GM21526 (cell line): ENCODE results near the gene UTP14C.
"Not testable (repeated sequence)": the region's sequence is repeated elsewhere in the genome, so short reads cannot be mapped to it uniquely, and the experiment has no call there.

Experiments
- ATAC-seq: cut with Tn5 transposase; IDR thresholded peaks from one replicate; pipeline ENCODE4 v1.9.1; 2021; ENCODE audit warnings: moderate library complexity; ENCODE audit not compliant: unreplicated experiment, low FRiP score

UTP14C gene, protein sequence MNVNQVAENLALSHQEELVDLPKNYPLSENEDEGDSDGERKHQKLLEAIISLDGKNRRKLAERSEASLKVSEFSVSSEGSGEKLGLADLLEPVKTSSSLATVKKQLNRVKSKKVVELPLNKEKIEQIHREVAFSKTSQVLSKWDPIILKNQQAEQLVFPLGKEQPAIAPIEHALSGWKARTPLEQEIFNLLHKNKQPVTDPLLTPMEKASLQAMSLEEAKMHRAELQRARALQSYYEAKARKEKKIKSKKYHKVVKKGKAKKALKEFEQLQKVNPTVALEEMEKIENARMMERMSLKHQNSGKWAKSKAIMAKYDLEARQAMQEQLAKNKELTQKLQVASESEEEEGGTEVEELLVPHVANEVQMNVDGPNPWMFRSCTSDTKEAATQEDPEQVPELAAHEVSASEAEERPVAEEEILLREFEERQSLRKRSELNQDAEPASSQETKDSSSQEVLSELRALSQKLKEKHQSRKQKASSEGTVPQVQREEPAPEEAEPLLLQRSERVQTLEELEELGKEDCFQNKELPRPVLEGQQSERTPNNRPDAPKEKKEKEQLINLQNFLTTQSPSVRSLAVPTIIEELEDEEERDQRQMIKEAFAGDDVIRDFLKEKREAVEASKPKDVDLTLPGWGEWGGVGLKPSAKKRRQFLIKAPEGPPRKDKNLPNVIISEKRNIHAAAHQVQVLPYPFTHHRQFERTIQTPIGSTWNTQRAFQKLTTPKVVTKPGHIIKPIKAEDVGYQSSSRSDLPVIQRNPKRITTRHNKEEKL

DNA sequence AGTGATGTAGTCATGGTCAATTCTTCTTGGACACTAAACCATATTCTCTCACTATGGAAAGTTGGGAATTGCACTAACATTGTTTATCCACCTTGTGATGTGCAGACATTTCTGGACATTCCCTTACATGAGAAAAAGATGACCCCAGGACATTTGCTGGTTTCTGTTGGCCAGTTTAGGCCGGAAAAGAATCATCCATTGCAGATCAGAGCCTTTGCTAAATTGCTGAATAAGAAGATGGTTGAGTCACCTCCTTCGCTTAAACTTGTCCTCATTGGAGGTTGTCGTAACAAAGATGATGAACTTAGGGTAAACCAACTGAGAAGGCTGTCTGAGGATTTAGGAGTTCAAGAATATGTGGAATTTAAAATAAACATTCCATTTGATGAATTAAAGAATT, at the start of gene UTP14C:
UTP14C (plus strand) TSS at position 211 of the 400 bp plus-strand sequence. CDS start 4,114 bp downstream, outside the sequence.
- no peak for ATAC-seq

DNA sequence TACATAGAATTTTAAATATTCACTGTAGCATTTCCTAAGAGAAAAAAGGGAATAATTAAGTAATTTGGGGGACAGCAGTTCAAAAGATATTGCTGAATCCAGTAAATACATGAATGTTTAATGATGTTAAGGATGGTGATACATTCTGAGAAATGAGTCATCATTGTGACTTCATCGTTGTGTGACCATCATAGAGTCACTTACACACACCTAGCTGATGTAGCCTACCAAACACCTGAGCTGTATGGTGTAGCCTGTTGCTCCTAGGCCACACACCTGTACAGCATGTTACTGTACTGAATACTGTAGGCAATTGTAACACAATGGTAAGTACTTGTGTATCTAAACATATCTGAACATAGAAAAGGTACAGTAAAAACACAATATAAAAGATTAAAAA, 48.1 kb upstream of the UTP14C start:
- no peak for ATAC-seq

DNA sequence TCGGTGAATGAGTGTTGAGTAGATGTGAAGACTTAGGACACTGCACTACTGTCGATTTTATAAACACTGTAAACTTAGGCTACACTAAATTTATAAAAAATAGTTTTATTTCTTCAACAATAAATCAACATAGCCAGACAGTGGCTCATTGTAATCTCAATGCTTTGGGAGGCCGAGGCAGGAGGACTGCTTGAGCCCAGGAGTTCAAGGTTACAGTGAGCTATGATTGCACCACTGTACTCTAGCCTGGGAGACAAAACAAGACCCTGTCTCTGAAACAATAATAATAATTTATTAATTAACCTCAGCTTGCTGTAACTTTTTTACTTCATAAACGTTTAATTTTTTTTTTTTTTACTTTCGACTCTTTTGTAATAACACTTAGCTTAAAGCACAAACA, 47.6 kb upstream of the UTP14C start:
- ATAC-seq: no peak

DNA sequence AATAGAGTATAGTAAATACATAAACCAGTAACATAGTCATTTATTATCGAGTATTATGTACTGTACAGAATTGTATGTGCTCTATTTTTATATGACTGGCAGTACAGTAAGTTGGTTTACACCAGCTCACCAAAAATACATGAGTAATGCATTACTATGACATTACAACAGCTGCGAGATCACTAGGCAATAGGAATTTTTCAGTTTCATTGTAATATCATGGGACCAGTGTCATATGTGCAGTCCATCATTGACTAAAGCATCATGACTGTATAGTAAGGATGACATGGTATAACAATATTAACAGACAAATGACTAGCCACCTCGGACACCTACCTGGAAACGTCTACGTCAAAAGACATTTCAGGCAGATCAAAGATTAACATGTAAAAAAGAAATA, 46.9 kb upstream of the UTP14C start:
- no peak for ATAC-seq

DNA sequence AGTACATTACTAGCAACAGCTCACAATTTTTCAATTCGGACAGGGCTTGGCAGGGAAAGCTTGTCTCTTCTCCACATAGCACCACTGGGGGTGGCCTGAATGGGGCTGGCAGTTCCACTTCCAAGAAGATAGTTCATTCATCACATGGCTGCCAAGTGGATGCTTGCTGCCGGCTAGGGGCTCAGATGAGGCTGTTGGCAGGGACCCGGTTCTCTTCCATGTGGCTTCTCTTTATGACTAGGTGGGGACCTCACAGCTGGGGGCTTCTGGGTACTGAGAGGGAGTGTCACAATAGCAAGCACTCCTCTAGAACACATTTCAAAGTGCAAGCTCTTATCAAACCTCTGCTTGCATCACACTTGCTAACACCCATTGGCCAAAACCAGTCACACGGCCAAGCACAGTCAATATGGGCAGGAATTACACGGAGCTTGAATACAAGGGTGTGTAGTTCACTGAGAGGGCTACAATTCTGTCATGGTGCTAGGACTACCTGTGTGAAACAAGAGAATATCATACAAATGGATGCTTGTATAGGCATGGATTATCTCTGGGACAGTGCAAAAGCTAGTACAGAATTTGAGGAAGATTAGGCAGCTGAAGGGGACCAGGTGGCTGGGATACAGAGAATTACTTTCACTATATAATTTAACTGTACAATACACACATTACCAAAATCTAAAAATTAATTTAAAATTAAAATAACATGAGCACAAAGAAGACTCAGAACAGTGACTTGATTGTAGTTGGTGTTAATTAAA, 45.5 kb upstream of the UTP14C start:
- no peak for ATAC-seq

DNA sequence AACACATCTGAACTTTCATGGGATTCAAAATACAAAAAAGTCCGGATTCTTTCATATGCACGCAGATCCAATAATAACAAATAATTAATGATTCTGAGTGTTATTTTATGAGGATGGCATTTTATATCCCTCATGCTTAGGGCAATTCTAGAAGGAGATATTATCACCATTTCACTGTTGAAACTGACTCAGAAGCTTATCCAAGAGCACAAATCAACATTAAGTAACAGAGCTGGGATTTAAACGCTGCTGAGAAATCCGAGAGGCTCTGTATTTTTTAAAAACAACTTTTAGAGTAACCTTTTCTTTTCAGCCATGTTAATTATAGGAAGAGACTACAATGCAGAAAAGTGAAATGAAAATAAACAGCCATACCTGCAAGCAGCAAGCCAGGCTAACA, 43.6 kb upstream of the UTP14C start:
- no peak for ATAC-seq

DNA sequence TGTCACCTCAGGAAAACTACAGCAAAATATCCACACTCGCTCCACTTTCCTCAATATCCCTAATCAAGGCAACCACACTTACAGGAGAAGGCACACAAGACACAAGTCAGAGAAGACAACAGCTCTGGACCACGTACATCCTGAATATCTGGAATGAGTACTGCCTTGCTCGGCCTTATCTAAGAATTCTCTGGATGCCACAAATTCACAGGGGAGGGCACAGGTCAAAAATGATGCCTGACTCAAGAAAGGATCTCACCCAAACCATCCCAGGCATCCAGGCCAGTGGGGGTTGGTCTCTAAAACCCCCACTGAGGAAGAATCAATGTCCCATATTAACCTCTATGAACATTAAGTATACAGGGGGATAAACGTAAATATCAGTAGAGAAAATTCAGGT, 43.1 kb upstream of the UTP14C start:
- ATAC-seq: no peak

DNA sequence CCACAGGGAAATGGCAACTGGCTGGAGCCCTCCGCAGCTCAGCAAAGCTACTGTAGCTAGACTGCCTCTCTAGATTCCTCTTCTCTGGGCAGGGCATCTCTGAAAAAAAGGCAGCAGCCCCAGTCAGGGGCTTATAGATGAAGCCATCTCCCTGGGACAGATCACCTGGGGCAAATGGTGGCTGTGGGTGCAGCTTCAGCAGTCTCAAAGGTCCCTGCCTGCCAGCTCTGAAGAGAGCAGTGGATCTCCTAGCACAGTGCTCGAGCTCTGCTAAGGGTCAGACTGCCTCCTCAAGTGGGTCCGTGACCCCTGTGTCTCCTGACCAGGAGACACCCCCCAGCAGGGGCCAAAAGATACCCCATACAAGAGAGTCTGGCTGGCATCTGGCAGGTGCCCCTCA, 41.2 kb upstream of the UTP14C start:
- not testable (repeated sequence) for ATAC-seq

DNA sequence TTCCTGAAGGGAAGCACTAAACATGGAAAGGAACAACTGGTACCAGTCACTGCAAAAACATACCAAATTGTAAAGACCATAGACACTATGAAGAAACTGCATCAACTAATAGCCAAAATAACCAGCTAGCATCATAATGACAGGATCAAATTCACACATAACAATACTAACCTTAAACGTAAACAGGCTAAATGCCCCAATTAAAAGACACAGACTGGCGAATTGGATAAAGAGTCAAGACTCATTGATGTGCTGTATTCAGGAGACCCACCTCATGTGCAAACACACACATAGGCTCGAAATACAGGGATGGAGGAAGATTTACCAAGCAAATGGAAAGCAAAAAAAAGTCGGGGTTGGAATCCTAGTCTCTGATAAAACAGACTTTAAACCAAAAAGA, 39.6 kb upstream of the UTP14C start:
- ATAC-seq: not testable (repeated sequence)

DNA sequence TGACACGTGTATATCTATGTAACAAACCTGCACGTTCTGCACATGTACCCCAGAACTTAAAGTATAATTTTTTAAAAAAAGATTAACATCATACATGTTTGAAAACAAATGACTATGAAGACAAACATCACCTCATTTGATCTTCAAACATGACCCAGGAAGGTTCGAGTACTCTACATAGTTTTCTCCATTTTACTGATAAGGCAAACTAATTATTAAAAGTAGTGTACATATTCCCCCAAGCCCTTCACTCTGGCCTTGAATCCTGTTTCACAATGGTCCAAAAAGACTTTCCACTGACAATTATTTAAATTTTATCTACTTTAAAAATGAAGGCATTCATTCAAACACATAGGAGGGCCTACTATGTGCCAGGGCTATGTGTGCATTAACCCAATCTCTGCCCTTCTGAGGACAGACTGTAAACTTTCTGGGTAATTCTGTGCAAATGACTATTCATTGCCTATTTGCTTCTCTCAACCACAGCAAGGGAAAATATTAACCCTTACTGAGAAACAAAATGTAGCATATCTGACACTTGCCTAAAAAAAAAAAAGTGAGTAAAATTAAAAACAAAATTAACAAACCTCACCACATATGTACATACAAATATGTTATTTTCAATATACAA, 35.4 kb upstream of the UTP14C start:
- ATAC-seq: no peak

DNA sequence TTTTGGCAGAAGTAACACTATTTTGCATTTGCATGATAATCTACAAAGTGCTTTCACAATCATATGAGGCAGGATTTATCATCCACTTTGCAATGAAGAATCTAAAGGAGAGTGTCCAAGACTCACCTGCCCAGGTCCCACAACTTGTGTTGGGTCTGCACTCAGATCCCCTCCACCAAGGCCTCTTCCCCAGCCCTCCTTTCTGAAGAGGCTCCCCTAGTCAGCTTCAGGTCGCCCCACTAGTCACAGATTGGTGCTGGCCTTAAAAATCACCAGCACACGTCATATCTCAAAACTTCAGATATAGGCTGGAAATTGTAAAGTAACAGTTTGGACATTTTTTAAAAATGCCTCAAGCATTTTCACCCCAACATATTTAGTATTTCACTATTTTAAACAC, 30.8 kb upstream of the UTP14C start:
- ATAC-seq: no peak

DNA sequence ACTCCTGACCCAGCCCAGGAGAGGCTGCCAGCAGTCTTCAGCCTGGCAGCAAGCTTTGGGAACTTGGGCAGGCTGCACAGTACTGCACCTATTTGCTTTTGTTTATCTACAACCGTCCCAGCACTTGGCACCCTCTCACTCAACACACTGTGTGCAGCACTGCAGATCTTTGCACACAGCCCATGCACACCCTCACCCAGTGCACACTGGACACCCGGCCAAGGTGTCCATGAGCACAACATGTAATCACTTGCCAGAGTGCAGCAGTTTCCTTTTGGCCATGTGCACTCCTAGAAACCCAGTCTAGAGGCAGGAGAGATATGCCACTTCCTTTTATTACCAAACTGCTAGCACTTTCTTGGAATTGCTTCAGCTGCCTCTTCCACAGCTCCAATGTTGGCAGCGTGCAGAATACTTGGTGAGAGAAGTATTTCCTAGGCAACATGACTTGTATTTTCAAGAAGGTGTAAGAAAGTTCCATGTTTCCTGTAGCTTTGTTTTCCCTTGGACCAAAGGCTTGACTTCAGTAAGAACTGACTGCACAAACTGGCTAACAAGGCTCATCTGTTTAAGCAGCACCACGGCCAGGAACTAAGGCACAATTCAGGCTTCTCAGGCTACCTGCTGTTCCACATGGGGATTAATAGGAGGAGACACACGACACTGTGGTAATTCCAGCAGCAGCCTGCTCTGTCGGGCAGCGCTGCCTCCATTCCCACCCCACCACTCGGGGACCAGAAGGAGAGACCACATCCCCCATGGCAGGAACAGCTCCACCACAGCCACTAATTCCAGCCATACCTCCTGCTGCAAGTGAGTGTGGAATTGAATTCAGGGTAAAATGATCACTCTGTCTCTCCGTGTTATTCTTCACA, 28.6 kb upstream of the UTP14C start:
- no peak for ATAC-seq

DNA sequence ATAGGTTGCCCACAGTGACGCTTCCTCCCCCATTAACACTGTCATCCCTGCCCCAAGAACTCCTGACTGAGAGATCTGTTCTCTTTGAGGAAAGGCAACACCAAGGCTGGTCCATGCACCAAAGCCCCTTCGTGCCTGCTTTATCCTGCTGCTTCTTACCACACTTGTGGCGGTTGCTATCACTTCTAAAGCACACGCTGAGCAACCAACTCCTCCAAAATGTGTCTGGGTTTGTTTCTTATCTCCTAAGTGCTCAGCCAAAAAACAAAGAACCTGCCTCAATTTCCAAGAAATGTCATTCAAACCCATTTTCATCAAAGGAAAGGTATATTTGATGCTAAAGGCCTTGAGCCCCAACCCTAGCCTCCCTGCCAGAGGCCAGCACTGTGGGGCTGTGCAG, 27.9 kb upstream of the UTP14C start:
- ATAC-seq: no peak

DNA sequence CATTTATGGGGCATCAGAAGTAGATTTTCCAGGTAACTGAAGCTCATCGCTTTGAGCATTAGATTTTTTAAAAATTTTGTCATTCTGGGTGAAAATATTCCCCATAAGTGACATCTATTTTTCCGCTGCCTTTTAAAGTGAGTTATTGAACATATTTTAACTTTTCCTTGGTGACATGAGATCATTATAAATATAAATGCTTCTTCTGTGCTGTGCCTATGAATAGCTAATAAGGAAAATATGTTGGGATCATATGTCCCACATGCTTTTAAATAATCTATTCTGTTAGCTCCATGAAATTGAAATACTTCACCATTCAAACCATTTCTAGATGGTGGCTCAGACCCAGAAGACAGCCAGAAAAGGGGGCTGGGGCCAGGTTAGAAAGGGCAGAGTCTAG, 27.3 kb upstream of the UTP14C start:
- no peak for ATAC-seq

DNA sequence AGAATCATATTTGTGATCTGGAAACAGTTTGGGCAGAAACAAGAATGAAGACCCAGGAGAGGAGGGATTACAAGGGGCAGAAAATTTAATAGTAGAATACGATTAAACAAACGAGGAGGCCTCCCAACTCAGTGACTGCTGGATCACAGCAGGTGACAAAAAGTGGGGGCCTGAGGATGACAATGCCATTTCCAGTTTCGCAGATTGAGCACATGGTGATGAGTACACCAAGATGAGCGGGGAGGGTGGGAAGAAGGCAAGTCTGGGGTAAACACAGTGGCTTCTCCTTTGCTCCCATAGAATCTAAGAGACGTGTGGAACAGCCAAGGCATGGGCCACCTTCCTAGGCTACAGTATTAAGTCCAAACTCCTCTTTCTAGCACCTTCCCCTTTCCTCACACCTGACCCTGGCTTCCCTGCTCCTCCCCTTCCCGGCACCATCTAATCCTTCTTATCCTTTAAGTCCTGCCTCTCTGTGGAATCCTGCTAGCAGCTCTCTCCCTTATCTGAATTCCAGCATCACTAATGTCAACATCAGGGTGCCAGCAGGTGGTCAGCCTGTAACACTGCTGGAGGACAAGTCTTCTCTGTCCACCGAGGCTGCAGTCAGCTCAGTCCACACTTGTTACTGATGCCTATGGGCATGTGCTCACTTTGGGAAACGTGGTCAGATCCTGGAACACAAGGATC, 26.7 kb upstream of the UTP14C start:
- no peak for ATAC-seq

DNA sequence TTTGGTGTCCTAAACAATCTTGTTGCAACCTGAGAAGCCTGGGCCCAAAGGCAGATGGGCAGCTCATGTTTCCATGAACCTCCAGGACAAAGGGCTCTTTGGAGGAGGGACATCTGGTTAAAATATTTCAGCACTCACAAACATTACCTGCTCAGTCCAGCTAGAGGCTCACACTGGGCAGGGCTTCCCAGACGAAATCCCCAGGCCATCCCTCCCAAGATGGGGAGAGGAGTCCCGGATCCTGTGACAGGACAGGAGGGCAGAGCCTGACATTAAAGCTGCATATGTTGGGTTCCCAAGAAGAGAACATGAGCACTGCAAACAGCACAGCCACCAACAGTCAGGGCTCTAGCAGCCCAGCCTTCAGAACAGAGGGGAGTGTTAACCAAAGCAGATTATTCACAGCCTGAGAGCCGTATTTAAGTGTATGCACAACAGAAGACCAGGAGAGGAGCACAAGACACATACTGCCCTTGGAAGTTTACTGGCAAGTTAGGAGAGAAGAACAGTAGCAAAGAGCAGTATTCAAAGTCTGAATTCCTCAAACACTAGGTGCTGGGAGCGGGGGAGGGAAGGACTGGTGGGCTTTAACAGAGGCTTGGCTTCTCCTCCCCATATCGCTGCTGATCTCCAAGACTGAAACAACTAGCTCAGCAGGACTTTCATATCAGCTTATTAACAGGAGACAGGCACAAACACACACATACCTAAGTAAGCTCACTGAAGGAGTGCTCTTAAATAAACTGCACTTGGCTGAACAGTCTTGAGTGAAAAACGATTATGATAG, 25.6 kb upstream of the UTP14C start:
- ATAC-seq: no peak

DNA sequence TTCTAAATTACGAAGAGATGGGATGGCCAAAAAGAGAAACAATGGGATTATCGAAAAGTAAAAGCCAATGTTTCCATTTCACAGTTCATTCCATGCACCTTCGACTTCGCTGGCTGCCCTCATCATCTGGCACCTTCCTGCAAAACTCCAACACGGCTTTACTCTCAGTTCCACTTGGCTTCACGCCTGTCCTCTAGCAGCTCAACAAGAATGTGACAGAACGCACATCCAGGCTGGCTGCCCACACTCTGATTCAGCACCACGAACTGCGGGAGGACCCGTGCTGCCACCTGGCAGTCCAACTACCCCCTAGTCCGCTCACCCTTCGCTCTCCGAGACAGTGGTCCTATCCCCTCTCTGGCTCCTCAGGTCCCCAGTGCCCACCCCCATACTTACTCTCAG, 25.0 kb upstream of the UTP14C start:
- no peak for ATAC-seq

DNA sequence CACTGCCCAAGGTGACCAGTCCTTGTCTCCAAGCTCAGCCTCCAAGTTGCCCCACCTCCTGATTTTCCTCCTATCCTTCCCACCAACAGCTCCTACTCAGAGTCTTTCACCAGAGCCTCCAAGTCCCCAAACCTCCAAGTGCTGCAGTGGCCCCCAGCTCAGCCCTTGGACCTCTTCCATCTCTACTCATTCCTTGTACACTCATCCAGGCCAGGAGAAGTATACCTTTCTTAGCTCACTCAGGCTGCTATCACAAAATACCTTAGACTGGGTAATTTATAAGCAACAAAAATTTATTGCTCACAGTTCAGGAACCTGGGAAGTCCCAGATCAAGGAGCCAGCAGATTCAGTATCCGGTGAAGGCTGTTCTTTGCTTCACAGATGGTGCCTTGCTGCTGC, 24.6 kb upstream of the UTP14C start:
- ATAC-seq: no peak
